Mononuclear cell (primary cell): ENCODE results near the gene SP5. TPM values are rescaled to one million over a fixed set of nuclear protein-coding genes. Genes with fewer than 3 reads are reported as not detected.

Experiments
- H3K27me3 ChIP-seq: 2 replicates; pipeline ENCODE4 v1.6.0; 2011; ENCODE audit warnings: low read length, control low read depth; ENCODE audit not compliant: insufficient read depth
- H3K4me1 ChIP-seq: 2 replicates; pipeline ENCODE4 v1.5.1; 2011; ENCODE audit warnings: mild to moderate bottlenecking, low read length, control low read depth; ENCODE audit not compliant: insufficient read depth
- H3K4me3 ChIP-seq: 2 replicates; pipeline ENCODE4 v1.5.1; 2011; ENCODE audit warnings: mild to moderate bottlenecking, low read length, moderate library complexity
- H3K9me3 ChIP-seq: 2 replicates; pipeline ENCODE4 v1.5.1; 2011; ENCODE audit warnings: low read depth, mild to moderate bottlenecking, control low read depth, low read length
- total RNA-seq: library from RNA; depleted of rRNA; stranded (reverse); fragments of >200 nt; gene quantifications from one replicate; pipeline ENCODE4 v1.2.3, GENCODE V29; 2012

Gene SP5
- total RNA-seq, 1 donor = not detected

DNA sequence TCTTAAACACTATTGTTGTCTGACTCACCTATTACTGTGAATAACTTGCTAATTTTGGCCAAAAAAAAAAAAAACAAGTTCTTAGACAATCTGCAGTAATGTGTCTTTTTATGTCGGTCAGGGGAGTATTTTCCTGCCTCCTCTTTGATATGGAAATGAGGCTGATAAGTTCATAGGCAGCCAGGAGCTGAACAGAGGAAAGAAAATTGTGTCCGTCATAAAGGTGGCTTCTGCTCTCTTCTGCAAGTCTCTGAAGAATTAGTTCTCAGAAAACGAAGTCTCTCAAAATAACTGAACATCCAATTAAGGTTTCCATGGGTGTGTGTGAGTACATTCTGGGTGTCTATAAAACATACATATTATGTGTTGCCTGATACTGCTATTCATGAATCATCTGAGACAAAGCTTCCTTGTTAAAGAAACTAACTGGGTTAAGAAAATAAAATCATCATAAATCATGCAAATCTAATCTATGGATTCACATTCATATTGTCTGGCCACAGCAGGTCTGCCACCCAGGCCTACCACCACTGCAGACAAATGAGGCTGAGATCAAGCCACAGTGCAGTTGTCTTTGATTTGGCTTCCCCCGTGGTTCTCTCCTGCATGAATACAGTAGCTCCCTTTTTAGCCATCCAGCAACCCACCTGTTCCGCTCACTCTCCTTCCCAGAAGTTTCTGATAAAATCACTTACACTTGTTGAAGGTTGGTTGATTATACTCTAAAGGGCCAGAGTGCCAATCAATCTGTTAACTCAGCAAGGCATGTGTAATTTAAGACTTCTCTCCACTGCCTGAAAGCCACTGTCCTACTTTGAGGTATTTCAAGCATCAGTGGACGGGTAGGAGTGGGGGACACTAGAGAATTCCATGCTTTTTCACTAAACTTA lies 19.4 kb upstream of the SP5 start:
- H3K4me1 ChIP-seq = no peaks in the 10 kb centered on the region
- H3K4me3 ChIP-seq = no peak overlapping the region
- no peaks in the 10 kb centered on the region for H3K9me3 ChIP-seq
- H3K27me3 ChIP-seq = no peaks in the 10 kb centered on the region

GRCh38 chr2:170696948-170697347 lies 18.2 kb upstream of the SP5 start:
- no peak overlapping the region for H3K4me3 ChIP-seq
- H3K9me3 ChIP-seq = no peaks in the 10 kb centered on the region
- no peaks in the 10 kb centered on the region for H3K27me3 ChIP-seq
- H3K4me1 ChIP-seq = no peaks in the 10 kb centered on the region

DNA sequence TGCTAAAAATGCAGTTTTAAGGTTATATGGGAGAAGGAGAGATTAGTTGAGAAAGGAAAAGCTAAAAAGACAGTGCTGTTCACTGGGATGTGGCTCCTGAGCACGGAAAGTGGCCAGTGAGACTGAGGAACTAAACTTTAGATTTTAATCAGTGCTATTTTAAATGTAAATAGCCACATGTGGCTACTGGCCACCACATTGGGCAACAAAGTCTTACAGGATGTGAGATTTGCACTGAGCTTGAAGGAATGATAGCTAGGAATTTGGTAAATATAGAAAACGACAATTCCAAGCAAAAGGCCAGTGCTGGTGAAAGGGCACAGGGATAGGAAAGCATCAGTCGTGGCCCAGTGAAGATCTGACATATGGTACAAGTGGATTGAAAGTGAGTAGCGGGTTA lies 14.1 kb upstream of the SP5 start:
- no peaks in the 10 kb centered on the region for H3K4me1 ChIP-seq
- peaks cover 2% of the 10 kb centered on the region for H3K27me3 ChIP-seq
- no peaks in the 10 kb centered on the region for H3K9me3 ChIP-seq
- no peak overlapping the region for H3K4me3 ChIP-seq

GRCh38 chr2:170703776-170704476 lies 11.2 kb upstream of the SP5 start:
- no peaks in the 10 kb centered on the region for H3K9me3 ChIP-seq
- H3K4me1 ChIP-seq = no peaks in the 10 kb centered on the region
- peaks cover 8% of the 10 kb centered on the region for H3K27me3 ChIP-seq
- H3K4me3 ChIP-seq = no peak overlapping the region

- peaks cover 48% of the 10 kb centered on the region for H3K27me3 ChIP-seq
- H3K4me3 ChIP-seq = no peak overlapping the region
- H3K4me1 ChIP-seq = peaks cover 4% of the 10 kb centered on the region
- no peaks in the 10 kb centered on the region for H3K9me3 ChIP-seq
Observed at GRCh38 chr2:170707821-170708795, 7.0 kb upstream of the SP5 start.

- no peak overlapping the region for H3K4me3 ChIP-seq
Observed at GRCh38 chr2:170710609-170710979, 4.5 kb upstream of the SP5 start.

DNA sequence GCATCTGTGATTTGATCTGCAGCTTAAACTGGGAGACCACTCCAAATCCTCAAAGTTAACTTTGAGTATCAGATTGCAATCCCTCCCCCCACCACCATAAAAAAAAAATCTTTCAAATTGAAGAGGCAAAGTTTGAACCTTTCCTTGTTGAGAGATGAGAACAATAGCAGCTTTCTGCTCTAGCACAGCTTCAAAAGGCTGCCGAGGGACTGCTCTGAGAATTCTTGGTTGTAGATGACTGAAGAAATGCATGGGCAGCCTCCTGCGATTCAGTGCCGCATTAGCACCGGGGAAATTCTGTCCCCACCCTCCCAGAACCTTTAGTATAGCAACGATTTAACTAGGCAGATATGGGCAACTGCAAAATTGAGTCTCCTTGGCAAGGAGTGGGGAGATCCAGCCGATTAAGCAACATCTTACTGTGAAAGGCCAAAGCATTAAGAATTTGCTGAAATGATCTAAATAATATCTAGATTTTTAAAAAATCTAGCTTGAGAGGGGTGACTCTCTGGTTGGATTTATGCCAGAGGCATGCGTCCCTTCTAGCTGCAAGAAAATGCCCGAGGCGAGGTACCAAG lies 3.9 kb upstream of the SP5 start:
- peaks cover 70% of the 10 kb centered on the region for H3K27me3 ChIP-seq
- H3K9me3 ChIP-seq = no peaks in the 10 kb centered on the region
- H3K4me1 ChIP-seq = peaks cover 25% of the 10 kb centered on the region
- no peak overlapping the region for H3K4me3 ChIP-seq

More at GRCh38 chr2:170710609-170710979, 4.5 kb upstream of the SP5 start:
- H3K27me3 ChIP-seq = peaks cover 68% of the 10 kb centered on the region
- no peaks in the 10 kb centered on the region for H3K9me3 ChIP-seq
- peaks cover 23% of the 10 kb centered on the region for H3K4me1 ChIP-seq

DNA sequence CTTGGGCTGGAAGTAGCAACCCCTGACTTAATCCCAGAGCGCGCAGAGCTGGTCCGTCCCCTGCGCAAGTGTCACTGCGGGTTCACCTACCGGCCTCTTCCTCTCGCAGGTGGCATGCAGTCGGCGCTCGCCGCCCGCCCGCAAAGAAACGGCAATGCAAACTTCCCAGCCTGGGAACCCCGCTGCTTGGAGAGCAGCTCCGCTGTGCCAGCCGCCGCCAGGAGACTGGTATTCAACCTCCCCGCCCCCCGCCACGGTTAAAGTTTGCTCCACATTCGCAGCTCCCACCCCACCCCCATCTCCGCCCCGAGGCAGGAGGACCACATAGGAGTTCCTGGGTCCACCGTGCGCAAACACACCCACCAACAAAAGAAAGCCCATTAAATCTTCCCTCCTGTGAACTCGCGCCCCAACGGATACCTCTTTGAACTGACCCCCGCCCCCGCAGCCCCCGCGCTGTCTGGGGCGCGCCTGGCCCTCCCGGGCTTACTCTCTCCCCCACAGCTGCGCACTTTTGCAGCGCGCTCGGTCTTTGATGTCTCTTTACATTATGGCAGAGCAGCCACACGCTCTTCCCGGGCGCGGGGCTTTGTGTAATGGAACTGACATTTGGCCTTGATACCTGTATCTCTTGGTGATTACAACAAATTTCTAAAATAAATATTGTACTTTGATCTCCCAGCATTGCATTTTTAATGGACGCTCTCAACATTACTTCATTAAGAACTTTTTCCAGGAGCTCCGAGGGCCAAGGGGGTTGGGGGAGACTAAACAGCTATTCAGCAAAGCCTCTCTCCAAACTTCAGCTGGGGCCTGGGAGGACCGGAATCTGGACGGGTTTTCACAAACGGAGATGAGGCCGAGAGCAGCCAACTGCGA lies 3.1 kb upstream of the SP5 start:
- H3K27me3 ChIP-seq = peaks cover 73% of the 10 kb centered on the region
- H3K4me3 ChIP-seq = no peak overlapping the region
- H3K4me1 ChIP-seq = peaks cover 29% of the 10 kb centered on the region
- H3K9me3 ChIP-seq = no peaks in the 10 kb centered on the region

GRCh38 chr2:170712653-170713542 lies 2.2 kb upstream of the SP5 start:
- peaks cover 80% of the 10 kb centered on the region for H3K27me3 ChIP-seq
- H3K4me3 ChIP-seq = no peak overlapping the region
- H3K9me3 ChIP-seq = no peaks in the 10 kb centered on the region
- peaks cover 34% of the 10 kb centered on the region for H3K4me1 ChIP-seq

DNA sequence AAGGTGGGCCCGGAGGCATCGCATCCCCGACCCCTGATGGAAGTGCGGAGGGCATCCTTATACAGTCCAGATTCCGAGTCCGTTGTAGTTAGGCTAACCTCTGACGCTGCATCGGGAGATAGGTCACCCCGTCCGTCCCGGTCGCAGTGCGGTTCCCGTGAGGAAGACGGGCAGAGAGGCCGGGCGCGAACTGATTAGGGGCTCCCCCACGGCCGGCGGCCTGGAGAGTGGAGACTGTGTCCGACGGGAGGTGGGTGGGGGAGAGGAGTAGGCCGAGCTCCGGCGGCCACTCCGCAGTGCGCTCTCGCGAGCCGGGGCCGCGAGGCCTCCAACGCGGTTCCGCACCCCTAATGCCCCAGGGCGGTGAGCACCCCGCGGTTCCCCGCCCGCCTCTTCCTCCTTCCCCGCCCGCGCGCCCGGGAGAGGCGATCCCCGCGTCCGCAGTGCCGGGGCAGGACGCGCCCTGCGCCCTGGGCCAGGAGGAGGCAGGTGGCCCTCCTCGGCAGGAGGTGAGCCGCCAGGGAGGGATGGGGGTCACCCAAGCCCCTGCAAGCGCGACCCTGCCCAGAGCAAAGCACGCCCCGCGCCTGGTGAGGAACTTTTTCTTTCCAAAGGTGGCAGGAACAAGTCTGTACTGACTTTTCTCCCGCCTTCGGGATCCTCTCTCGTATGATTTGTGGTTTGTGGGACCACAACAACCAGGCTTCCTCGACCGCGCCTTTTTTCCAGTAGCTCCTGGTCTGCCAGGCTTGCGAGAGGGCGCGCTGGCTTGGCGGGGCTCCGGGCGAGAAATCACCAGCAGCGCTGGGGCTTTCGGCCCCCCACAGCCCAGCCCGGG lies 1.4 kb upstream of the SP5 start:
- Histone ChIP-seq H3K9me3 (no peaks in the 10 kb centered on the region), H3K27me3 (peaks cover 87% of the 10 kb centered on the region), H3K4me3 (no peak overlapping the region), H3K4me1 (peaks cover 34% of the 10 kb centered on the region)

GRCh38 chr2:170714381-170715061 lies 616 bp upstream of the SP5 start:
- Histone ChIP-seq H3K9me3 (no peaks in the 10 kb centered on the region), H3K4me3 (peak overlapping the region; percentile 30), H3K4me1 (peaks cover 34% of the 10 kb centered on the region), H3K27me3 (peaks cover 87% of the 10 kb centered on the region)
